Astrocyte of the cerebellum (primary cell): ENCODE measurements around the gene KRT80.

Experiments
- DNase-seq: peaks from one replicate; pipeline ENCODE4 v3.0.0-alpha.2; 2011; ENCODE audit warnings: low read depth
- H3K4me3 ChIP-seq: 2 replicates; pipeline ENCODE4 v1.5.1; 2011; ENCODE audit warnings: mild to moderate bottlenecking, low read depth, low read length, moderate library complexity
- in situ Hi-C: cut with HindIII; loops from 2 replicates; pipeline ENCODE4 v1.10.0; 2017; ENCODE audit warnings: low sequenced_read_pairs
- TF ChIP-seq, protein P1 (sequence below): IDR thresholded peaks from 2 replicates; pipeline ENCODE4 v1.5.1; 2012; ENCODE audit warnings: low read length, low read depth, moderate library complexity, mild to moderate bottlenecking; ENCODE audit errors: missing control alignments

KRT80 gene

GRCh38 chr12:52180971-52181628, 10.7 kb downstream of the KRT80 start:
- H3K4me3 ChIP-seq: no peak overlapping the region
- DNase-seq: no peak
- in situ Hi-C loops: no loop called here
- TF ChIP-seq, protein P1, sequence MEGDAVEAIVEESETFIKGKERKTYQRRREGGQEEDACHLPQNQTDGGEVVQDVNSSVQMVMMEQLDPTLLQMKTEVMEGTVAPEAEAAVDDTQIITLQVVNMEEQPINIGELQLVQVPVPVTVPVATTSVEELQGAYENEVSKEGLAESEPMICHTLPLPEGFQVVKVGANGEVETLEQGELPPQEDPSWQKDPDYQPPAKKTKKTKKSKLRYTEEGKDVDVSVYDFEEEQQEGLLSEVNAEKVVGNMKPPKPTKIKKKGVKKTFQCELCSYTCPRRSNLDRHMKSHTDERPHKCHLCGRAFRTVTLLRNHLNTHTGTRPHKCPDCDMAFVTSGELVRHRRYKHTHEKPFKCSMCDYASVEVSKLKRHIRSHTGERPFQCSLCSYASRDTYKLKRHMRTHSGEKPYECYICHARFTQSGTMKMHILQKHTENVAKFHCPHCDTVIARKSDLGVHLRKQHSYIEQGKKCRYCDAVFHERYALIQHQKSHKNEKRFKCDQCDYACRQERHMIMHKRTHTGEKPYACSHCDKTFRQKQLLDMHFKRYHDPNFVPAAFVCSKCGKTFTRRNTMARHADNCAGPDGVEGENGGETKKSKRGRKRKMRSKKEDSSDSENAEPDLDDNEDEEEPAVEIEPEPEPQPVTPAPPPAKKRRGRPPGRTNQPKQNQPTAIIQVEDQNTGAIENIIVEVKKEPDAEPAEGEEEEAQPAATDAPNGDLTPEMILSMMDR: no peak

GRCh38 chr12:52179396-52179973, 12.3 kb downstream of the KRT80 start:
- TF ChIP-seq, protein P1: no peak
- no peak for DNase-seq
- in situ Hi-C loops: no loop called here
- H3K4me3 ChIP-seq: no peak overlapping the region

GRCh38 chr12:52178984-52179383, 12.8 kb downstream of the KRT80 start:
- no peak overlapping the region for H3K4me3 ChIP-seq
- TF ChIP-seq, protein P1: no peak
- in situ Hi-C loops: no loop called here
- DNase-seq: no peak

GRCh38 chr12:52178443-52178842, 13.4 kb downstream of the KRT80 start:
- in situ Hi-C loops: no loop called here
- H3K4me3 ChIP-seq: no peak overlapping the region
- TF ChIP-seq, protein P1: no peak
- no peak for DNase-seq

DNA sequence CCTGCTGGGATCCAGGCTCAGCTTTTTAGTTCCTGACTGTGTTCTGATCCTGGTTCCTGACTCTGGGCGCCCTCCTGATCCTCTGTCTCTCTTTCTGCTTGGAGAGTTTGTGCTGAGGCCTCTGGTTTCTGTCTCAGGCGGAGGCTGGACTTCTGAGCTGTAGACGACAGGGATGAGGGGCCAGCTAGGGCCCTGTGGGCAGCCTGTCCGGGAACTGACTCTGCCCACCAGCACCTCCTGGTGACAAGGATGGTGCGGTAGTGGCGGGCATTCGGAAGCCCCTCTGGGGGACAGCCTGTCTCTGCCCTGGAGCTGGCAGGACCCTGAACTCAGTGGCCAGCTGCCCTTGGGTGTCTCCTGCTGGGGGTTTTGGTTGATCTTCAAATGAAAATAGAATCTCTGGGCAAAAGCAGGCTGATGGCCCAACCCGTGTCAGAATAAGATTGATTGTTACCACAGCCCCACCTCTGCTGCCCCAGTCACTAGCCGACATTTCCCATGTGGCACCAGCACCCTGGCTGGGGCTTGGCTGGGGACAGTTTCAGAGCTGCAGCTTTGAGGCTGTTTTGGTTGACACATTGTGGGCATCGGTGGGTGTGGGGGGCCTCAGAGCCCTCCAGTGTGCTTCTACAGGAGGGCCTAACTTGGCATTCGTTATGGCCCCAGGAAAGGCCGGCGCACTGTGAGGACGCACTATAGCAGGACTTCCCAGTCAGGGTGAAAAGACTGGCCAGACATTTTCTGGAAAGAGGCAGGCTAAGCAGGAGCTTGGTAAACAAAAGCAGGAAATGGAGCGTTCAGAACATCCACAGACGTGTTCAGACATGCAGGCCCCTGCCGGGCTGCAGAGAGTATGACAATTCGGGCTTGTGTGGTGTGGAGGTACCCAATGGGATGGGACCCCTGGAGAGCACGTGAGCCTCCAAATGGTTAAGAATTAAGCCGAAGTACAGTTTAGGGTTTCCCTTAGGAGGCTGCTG, 16.2 kb downstream of the KRT80 start:
- no peak overlapping the region for H3K4me3 ChIP-seq
- in situ Hi-C loops: no loop called here
- TF ChIP-seq, protein P1: peak; percentile 33
- DNase-seq: no peak

DNA sequence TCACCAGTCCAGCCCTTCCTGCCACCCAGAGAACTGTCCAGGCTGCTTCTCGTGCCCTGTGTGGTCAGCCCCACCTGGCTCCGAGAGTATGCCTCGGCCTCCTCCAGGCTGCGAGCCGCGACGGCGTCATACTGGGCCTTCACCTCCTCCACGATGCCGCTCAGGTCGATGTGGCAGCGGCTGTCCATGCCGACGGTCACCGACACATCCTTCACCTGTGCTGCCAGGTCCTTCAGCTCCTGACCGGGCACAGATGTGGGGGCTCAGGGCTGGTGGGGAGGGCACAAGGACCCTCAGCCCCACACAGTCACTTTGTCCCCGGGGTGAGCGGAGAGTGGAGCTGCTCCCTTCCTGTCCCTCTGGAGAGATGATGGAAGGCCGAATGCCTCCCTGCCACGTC, 18.3 kb downstream of the KRT80 start:
- DNase-seq: no peak
- H3K4me3 ChIP-seq: no peak overlapping the region
- TF ChIP-seq, protein P1: no peak
- in situ Hi-C loops: no loop called here
